H1 (cell line): ENCODE results near the gene MAP4K4. TPM values are rescaled to one million over a fixed set of nuclear protein-coding genes. Genes with fewer than 3 reads are reported as not detected.

Experiments used
- CTCF ChIA-PET: fragments of 300-600 bp; sonication (Branson Sonifier 250); formaldehyde crosslinking; loops from one replicate; lab custom pipeline; 2021; ENCODE audit not compliant: partially characterized antibody; lab: Charles Lee
- POLR2A ChIA-PET: fragments of 300-600 bp; sonication (Branson Sonifier 250); formaldehyde crosslinking; loops from one replicate; lab custom pipeline; 2021; ENCODE audit warnings: inconsistent platforms; ENCODE audit not compliant: partially characterized antibody; lab: Charles Lee
- DNase-seq, 2 experiments: peaks; one replicate each; pipeline versions ENCODE4 v3.0.0 to v3.0.0-alpha.2; 2010 to 2022; ENCODE audit warnings: low spot score in 2 of 2, low read depth in 1 of 2, mixed read lengths in 1 of 2
- FAIRE-seq: peaks from 2 replicates; lab custom pipeline; 2011; peaks lifted over from hg19 to GRCh38; lab: Jason Lieb, UNC
- H2AFZ ChIP-seq: 2 replicates; pipeline ENCODE4 v1.8.1; 2012; ENCODE audit warnings: low read length, inconsistent platforms
- H2AK5ac ChIP-seq: 2 replicates; pipeline ENCODE4 v1.6.1; 2013; ENCODE audit warnings: low read depth, low read length
- H2BK120ac ChIP-seq: replicated peaks from 2 replicates; pipeline ENCODE3; 2013; ENCODE audit warnings: low read depth, low read length, inconsistent platforms
- H2BK12ac ChIP-seq: 2 replicates; pipeline ENCODE4 v1.6.1; 2013; ENCODE audit warnings: low read depth, low read length
- H2BK15ac ChIP-seq: 2 replicates; pipeline ENCODE4 v1.6.1; 2013; ENCODE audit warnings: low read length
- H2BK20ac ChIP-seq: 2 replicates; pipeline ENCODE4 v1.6.1; 2013; ENCODE audit warnings: low read length
- H2BK5ac ChIP-seq: 2 replicates; pipeline ENCODE4 v1.6.1; 2013; ENCODE audit warnings: low read depth, low read length
- H3K14ac ChIP-seq: 2 replicates; pipeline ENCODE4 v1.6.1; 2013; ENCODE audit warnings: inconsistent platforms; ENCODE audit not compliant: insufficient read length
- H3K18ac ChIP-seq: 2 replicates; pipeline ENCODE4 v1.6.1; 2013; ENCODE audit warnings: low read length; ENCODE audit errors: extremely low read depth
- H3K23ac ChIP-seq: 2 replicates; pipeline ENCODE4 v1.6.1; 2013; ENCODE audit warnings: inconsistent platforms; ENCODE audit not compliant: insufficient read length
- H3K23me2 ChIP-seq: 2 replicates; pipeline ENCODE4 v1.6.1; 2013; ENCODE audit warnings: low read depth, low read length
- H3K27ac ChIP-seq: 2 replicates; pipeline ENCODE4 v1.6.1; 2011; ENCODE audit warnings: low read depth, low read length, inconsistent platforms
- H3K27me3 ChIP-seq, 4 experiments: replicated peaks in 1 of 4; 1 replicate in 1 of 4; 2 replicates in 3 of 4; pipeline versions ENCODE4 v1.6.1 to v1.8.1; 2011 to 2013; ENCODE audit warnings: low read length in 3 of 4, mild to moderate bottlenecking in 3 of 4, inconsistent platforms in 2 of 4, mixed read lengths in 2 of 4, moderate library complexity in 1 of 4; ENCODE audit not compliant: control insufficient read depth in 3 of 4, insufficient read depth in 3 of 4; ENCODE audit errors: extremely low read depth in 1 of 4
- H3K36me3 ChIP-seq, 4 experiments: 2 replicates each; pipeline versions ENCODE4 v1.6.1 to v1.8.1; 2011 to 2013; ENCODE audit warnings: mild to moderate bottlenecking in 4 of 4, low read length in 3 of 4, moderate library complexity in 2 of 4, control low read depth in 1 of 4, inconsistent platforms in 1 of 4; ENCODE audit not compliant: insufficient read depth in 4 of 4, control insufficient read depth in 2 of 4
- H3K4ac ChIP-seq: replicated peaks from 2 replicates; pipeline ENCODE3; 2013; ENCODE audit warnings: low read length, low read depth, mixed read lengths, inconsistent platforms; ENCODE audit not compliant: insufficient read length
- H3K4me1 ChIP-seq, 4 experiments: replicated peaks in 1 of 4; 1 replicate in 1 of 4; 2 replicates in 3 of 4; pipeline versions ENCODE4 v1.6.1 to v1.8.1; 2011 to 2013; ENCODE audit warnings: low read length in 3 of 4, inconsistent platforms in 2 of 4, mixed read lengths in 1 of 4; ENCODE audit not compliant: insufficient read depth in 4 of 4, control insufficient read depth in 3 of 4
- H3K4me2 ChIP-seq, 2 experiments: 2 replicates each; pipeline versions ENCODE4 v1.6.1 to v1.8.1; 2011 to 2013; ENCODE audit warnings: low read depth in 2 of 2, low read length in 2 of 2, control low read depth in 1 of 2, inconsistent platforms in 1 of 2, mild to moderate bottlenecking in 1 of 2; ENCODE audit not compliant: insufficient read depth in 1 of 2
- H3K4me3 ChIP-seq, 4 experiments: fragments of 200-600, 300-600 bp in 1 of 4; sonication (generic), shearing (Covaris generic), sonication (Bioruptor Twin) in 1 of 4; 2 replicates each; pipeline versions ENCODE4 v1.5.1 to v1.8.1; 2011 to 2016; ENCODE audit warnings: low read length in 4 of 4, low read depth in 3 of 4, control low read depth in 2 of 4, inconsistent platforms in 2 of 4, mild to moderate bottlenecking in 2 of 4, mixed read lengths in 1 of 4, moderate library complexity in 1 of 4; ENCODE audit not compliant: insufficient read depth in 2 of 4; ENCODE audit errors: extremely low read depth in 1 of 4
- H3K56ac ChIP-seq: replicated peaks from 2 replicates; pipeline ENCODE3; 2013; ENCODE audit warnings: low read depth, mild to moderate bottlenecking, mixed read lengths, low read length, inconsistent platforms; ENCODE audit not compliant: insufficient read length
- H3K79me1 ChIP-seq: 2 replicates; pipeline ENCODE4 v1.6.1; 2013; ENCODE audit warnings: low read depth, low read length, control low read depth
- H3K79me2 ChIP-seq, 2 experiments: 2 replicates each; pipeline versions ENCODE4 v1.6.1 to v1.8.1; 2012 to 2013; ENCODE audit warnings: low read length in 2 of 2, mild to moderate bottlenecking in 2 of 2, inconsistent platforms in 1 of 2; ENCODE audit not compliant: insufficient read depth in 2 of 2, control insufficient read depth in 1 of 2
- H3K9ac ChIP-seq, 4 experiments: replicated peaks in 1 of 4; 1 replicate in 1 of 4; 2 replicates in 3 of 4; pipeline versions ENCODE4 v1.6.1 to v1.8.1; 2011 to 2013; ENCODE audit warnings: low read depth in 3 of 4, low read length in 3 of 4, control low read depth in 2 of 4, mild to moderate bottlenecking in 2 of 4, moderate library complexity in 2 of 4, inconsistent platforms in 1 of 4; ENCODE audit errors: extremely low read depth in 1 of 4
- H3K9me3 ChIP-seq, 2 experiments: 2 replicates each; pipeline versions ENCODE4 v1.6.1 to v1.8.1; 2012 to 2013; ENCODE audit warnings: mild to moderate bottlenecking in 2 of 2, moderate library complexity in 2 of 2, control low read depth in 1 of 2, inconsistent platforms in 1 of 2, low read depth in 1 of 2, low read length in 1 of 2, mixed read lengths in 1 of 2; ENCODE audit not compliant: insufficient read depth in 2 of 2
- H4K20me1 ChIP-seq, 2 experiments: replicated peaks in 1 of 2; 2 replicates each; pipeline versions ENCODE3 to v1.8.1; 2011 to 2013; ENCODE audit warnings: inconsistent platforms in 2 of 2, low read length in 2 of 2, mild to moderate bottlenecking in 1 of 2; ENCODE audit not compliant: insufficient read depth in 2 of 2, control insufficient read depth in 1 of 2
- H4K5ac ChIP-seq: 2 replicates; pipeline ENCODE4 v1.6.1; 2013; ENCODE audit warnings: low read length, low read depth, mixed read lengths, inconsistent platforms; ENCODE audit not compliant: insufficient read length
- H4K8ac ChIP-seq: 2 replicates; pipeline ENCODE4 v1.8.0; 2013; ENCODE audit warnings: mild to moderate bottlenecking, moderate library complexity, low read length, inconsistent platforms; ENCODE audit not compliant: insufficient read depth; ENCODE audit errors: extremely low read depth
- H4K91ac ChIP-seq: replicated peaks from 2 replicates; pipeline ENCODE3; 2013; ENCODE audit warnings: low read length, mixed read lengths, inconsistent platforms; ENCODE audit not compliant: insufficient read length
- ASH2L ChIP-seq: fragments of 200-600, 300-600 bp; sonication (generic); IDR thresholded peaks from one replicate; pipeline ENCODE4 v1.7.1; 2017; ENCODE audit warnings: low read length
- E2F6 ChIP-seq: IDR thresholded peaks from 2 replicates; pipeline ENCODE4 v1.6.1; 2012; ENCODE audit warnings: inconsistent platforms
- FOSL1 ChIP-seq: IDR thresholded peaks from 2 replicates; pipeline ENCODE4 v1.6.1; 2011; ENCODE audit warnings: mild to moderate bottlenecking, low read depth, low read length, moderate library complexity; ENCODE audit not compliant: insufficient read depth
- GTF2F1 ChIP-seq: IDR thresholded peaks from 2 replicates; pipeline ENCODE4 v1.6.1; 2012; ENCODE audit warnings: low read depth, low read length, improper control_type of control experiment, borderline replicate concordance
- KDM1A ChIP-seq: fragments of 200-600, 300-600 bp; sonication (generic); IDR thresholded peaks from 2 replicates; pipeline ENCODE4 v1.7.1; 2016; ENCODE audit warnings: mild to moderate bottlenecking, low read length, borderline replicate concordance
- RNF2 ChIP-seq: fragments of 200-900, 300-1000 bp; sonication (generic); IDR thresholded peaks from 2 replicates; pipeline ENCODE4 v1.7.1; 2016; ENCODE audit warnings: borderline replicate concordance, low read depth, mild to moderate bottlenecking, antibody characterized with exemption, low read length; ENCODE audit not compliant: poor library complexity, severe bottlenecking; ENCODE audit errors: missing control alignments
- SIN3A ChIP-seq, 2 experiments: IDR thresholded peaks in 1 of 2; conservative IDR thresholded peaks in 1 of 2; 2 replicates each; pipeline ENCODE4 v1.6.1; 2011 to 2012; ENCODE audit warnings: low read length in 2 of 2, improper control_type of control experiment in 1 of 2, low read depth in 1 of 2, mild to moderate bottlenecking in 1 of 2
- SP4 ChIP-seq: IDR thresholded peaks from 2 replicates; pipeline ENCODE4 v1.6.1; 2012; ENCODE audit warnings: low read length, inconsistent platforms
- WGBS, 2 experiments: shearing (Covaris generic) in 1 of 2; methylation state at CpG; one replicate each; pipeline versions ENCODE4 v1.1.6 to v1.1.7; 2013 to 2015; ENCODE audit warnings: low lambda C conversion rate in 2 of 2, mixed read lengths in 2 of 2, inconsistent platforms in 1 of 2, low coverage in 1 of 2, missing lambda C conversion rate in 1 of 2; ENCODE audit not compliant: insufficient replicate concordance in 2 of 2, insufficient coverage in 1 of 2, insufficient read length in 1 of 2; ENCODE audit errors: extremely low coverage in 1 of 2, missing lambda C conversion rate in 1 of 2; 5-methylcytosine and 5-hydroxymethylcytosine counted together
- polyA plus RNA-seq, 7 experiments: library from polyadenylated mRNA; depleted of rRNA in 3 of 7; stranded (reverse) in 5 of 7; unstranded in 2 of 7; fragments of >200 nt in 5 of 7; fragments of 200-250 nt in 2 of 7; gene quantifications; 1 replicate in 5 of 7; 2 replicates in 1 of 7; 4 replicates in 1 of 7; pipeline versions ENCODE4 v1.2.1 to v1.2.3, GENCODE V29; 2011 to 2013; ENCODE audit warnings: missing spikeins in 2 of 7, mixed read lengths in 2 of 7
- total RNA-seq: library from RNA; stranded (reverse); fragmentation: NEBNext Ultra II Directional; extraction: Animal tissue kit (Norgen Biotek cat#: 25700); gene quantifications from 2 replicates; pipeline ENCODE4 v1.2.1, GENCODE V29; 2021
- TF ChIP-seq, protein P1 (sequence below), 3 experiments: IDR thresholded peaks; 1 replicate in 2 of 3; 2 replicates in 1 of 3; pipeline versions ENCODE4 v1.5.1 to v1.6.1; 2011; ENCODE audit warnings: low read length in 3 of 3, mild to moderate bottlenecking in 3 of 3, inconsistent platforms in 2 of 3, low read depth in 1 of 3, moderate library complexity in 1 of 3; ENCODE audit not compliant: insufficient read depth in 1 of 3; ENCODE audit errors: control extremely low read depth in 1 of 3

MAP4K4 gene
- total and polyA plus RNA-seq, 2 of the 8 experiments (the other 6 are each of a cell fraction or from before 2014, with no cell fraction given): 53.2 to 138 TPM

DNA sequence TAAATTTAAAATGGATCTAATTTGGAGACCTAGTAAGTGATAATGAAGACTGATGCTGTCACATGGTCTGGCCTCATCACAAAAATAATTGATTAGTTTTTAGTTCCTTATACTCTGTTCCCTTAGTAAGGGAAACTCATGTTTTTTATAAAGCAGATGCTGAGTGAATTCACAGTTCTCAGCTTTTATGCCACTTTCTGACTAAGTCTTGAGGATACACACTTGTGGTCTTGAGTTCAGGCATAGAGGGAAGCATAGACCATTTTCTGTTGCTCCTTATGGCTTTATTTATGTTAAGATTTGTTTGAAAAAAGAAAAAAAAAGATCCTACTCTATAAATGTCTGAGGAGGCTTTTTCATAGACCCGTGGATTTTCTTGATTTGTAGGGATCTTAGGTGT, 91.1 kb downstream of the MAP4K4 start:
- Histone ChIP-seq H3K4ac (no peak overlapping the region), H2AK5ac (no peak overlapping the region), H3K9ac (no peak overlapping the region), H3K18ac (no peak overlapping the region), H3K56ac (no peak overlapping the region), H3K79me1 (peaks cover 13% of the 10 kb centered on the region), H2BK120ac (no peak overlapping the region), H3K27ac (no peak overlapping the region), H2BK5ac (no peak overlapping the region), H3K4me3 (no peak overlapping the region), H4K20me1 (peaks cover 11 to 14% of the 10 kb centered on the region in 2 experiments), H3K36me3 (no peaks in the 10 kb centered on the region; a peak in 2 of 8 replicates), H3K27me3 (no peaks in the 10 kb centered on the region), H3K4me2 (no peak overlapping the region), H2BK15ac (no peak overlapping the region), H4K8ac (no peak overlapping the region), H2AFZ (no peak overlapping the region), H3K79me2 (peaks cover 17 to 85% of the 10 kb centered on the region in 2 experiments), H2BK12ac (no peak overlapping the region), H3K23me2 (no peaks in the 10 kb centered on the region), H4K91ac (no peak overlapping the region), H4K5ac (no peak overlapping the region), H3K4me1 (peaks cover 0 to 9% (median 3%) of the 10 kb centered on the region in 4 experiments; a peak in 3 of 7 replicates), H3K23ac (no peak overlapping the region), H2BK20ac (no peak overlapping the region), H3K9me3 (no peaks in the 10 kb centered on the region), H3K14ac (no peak overlapping the region)
- 84% methylated on average over 1 of the region's 1 CpG; no CpG with 5 or more reads in 1 of the 2 experiments for WGBS, 2 experiments
- CTCF ChIA-PET: interaction anchor here (1.6 kb wide), 1 partner anchor 17 kb away, joined by 3 read pairs; no protein-coding TSS in a partner anchor
- FAIRE-seq (no peak), DNase-seq (no peak)
- POLR2A ChIA-PET: no interaction called here
- TF ChIP-seq RNF2 (no peak), GTF2F1 (no peak), FOSL1 (no peak), E2F6 (no peak), ASH2L (no peak), KDM1A (no peak), SIN3A (conservative IDR thresholded peaks at IDR 0.05 in 1 of 2, IDR thresholded peaks at IDR 0.05 in 1 of 2; ENCODE audit: low read depth in 1 of 2, low read length in 2 of 2) (no peak), SP4 (no peak)
- TF ChIP-seq, protein P1, sequence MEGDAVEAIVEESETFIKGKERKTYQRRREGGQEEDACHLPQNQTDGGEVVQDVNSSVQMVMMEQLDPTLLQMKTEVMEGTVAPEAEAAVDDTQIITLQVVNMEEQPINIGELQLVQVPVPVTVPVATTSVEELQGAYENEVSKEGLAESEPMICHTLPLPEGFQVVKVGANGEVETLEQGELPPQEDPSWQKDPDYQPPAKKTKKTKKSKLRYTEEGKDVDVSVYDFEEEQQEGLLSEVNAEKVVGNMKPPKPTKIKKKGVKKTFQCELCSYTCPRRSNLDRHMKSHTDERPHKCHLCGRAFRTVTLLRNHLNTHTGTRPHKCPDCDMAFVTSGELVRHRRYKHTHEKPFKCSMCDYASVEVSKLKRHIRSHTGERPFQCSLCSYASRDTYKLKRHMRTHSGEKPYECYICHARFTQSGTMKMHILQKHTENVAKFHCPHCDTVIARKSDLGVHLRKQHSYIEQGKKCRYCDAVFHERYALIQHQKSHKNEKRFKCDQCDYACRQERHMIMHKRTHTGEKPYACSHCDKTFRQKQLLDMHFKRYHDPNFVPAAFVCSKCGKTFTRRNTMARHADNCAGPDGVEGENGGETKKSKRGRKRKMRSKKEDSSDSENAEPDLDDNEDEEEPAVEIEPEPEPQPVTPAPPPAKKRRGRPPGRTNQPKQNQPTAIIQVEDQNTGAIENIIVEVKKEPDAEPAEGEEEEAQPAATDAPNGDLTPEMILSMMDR (IDR thresholded peaks at IDR 0.05; ENCODE audit: control extremely low read depth in 1 of 3, insufficient read depth in 1 of 3, low read depth in 1 of 3, low read length in 3 of 3): no peak
